GM12865 (cell line): Measurements from ENCODE around the gene NOP9.

Experiments
- DNase-seq: peaks from one replicate; pipeline ENCODE4 v3.0.0; 2010; ENCODE audit warnings: low read depth
- H3K4me3 ChIP-seq: 2 replicates; pipeline ENCODE4 v1.5.1; 2011; ENCODE audit warnings: mild to moderate bottlenecking, low read depth, low read length, control low read depth
- TF ChIP-seq, protein P1 (sequence below): IDR thresholded peaks from 2 replicates; pipeline ENCODE4 v1.5.1; 2011; ENCODE audit warnings: low read length, control low read depth, low read depth, inconsistent platforms; ENCODE audit not compliant: insufficient read depth; ENCODE audit errors: missing control alignments

Gene NOP9

DNA sequence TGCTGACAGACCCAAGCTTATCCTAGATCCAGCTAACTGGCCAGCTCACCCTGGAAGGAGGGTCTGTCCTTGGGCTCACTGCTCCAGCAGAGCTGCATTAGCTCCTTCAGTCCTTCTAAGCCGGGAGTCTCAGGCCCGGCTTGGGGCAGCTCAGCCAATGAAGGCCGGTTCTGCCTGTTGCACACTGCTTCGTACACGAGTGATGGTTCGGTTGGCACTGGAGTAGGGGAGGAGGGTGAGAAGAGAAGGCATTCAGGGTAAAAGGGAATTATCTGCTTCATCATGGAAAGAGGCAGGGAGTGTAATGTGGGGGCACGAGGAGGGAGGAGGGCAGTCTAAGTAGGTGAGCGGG lies 38.1 kb downstream of the NOP9 start:
- H3K4me3 ChIP-seq: no peak overlapping the region
- TF ChIP-seq, protein P1, sequence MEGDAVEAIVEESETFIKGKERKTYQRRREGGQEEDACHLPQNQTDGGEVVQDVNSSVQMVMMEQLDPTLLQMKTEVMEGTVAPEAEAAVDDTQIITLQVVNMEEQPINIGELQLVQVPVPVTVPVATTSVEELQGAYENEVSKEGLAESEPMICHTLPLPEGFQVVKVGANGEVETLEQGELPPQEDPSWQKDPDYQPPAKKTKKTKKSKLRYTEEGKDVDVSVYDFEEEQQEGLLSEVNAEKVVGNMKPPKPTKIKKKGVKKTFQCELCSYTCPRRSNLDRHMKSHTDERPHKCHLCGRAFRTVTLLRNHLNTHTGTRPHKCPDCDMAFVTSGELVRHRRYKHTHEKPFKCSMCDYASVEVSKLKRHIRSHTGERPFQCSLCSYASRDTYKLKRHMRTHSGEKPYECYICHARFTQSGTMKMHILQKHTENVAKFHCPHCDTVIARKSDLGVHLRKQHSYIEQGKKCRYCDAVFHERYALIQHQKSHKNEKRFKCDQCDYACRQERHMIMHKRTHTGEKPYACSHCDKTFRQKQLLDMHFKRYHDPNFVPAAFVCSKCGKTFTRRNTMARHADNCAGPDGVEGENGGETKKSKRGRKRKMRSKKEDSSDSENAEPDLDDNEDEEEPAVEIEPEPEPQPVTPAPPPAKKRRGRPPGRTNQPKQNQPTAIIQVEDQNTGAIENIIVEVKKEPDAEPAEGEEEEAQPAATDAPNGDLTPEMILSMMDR: no peak

GRCh38 chr14:24338843-24339242 lies 39.2 kb downstream of the NOP9 start:
- DNase-seq: no peak
- TF ChIP-seq, protein P1: no peak
- H3K4me3 ChIP-seq: peak overlapping the region; percentile 84

More for the DNA sequence above, 38.1 kb downstream of the NOP9 start:
- DNase-seq: no peak

DNA sequence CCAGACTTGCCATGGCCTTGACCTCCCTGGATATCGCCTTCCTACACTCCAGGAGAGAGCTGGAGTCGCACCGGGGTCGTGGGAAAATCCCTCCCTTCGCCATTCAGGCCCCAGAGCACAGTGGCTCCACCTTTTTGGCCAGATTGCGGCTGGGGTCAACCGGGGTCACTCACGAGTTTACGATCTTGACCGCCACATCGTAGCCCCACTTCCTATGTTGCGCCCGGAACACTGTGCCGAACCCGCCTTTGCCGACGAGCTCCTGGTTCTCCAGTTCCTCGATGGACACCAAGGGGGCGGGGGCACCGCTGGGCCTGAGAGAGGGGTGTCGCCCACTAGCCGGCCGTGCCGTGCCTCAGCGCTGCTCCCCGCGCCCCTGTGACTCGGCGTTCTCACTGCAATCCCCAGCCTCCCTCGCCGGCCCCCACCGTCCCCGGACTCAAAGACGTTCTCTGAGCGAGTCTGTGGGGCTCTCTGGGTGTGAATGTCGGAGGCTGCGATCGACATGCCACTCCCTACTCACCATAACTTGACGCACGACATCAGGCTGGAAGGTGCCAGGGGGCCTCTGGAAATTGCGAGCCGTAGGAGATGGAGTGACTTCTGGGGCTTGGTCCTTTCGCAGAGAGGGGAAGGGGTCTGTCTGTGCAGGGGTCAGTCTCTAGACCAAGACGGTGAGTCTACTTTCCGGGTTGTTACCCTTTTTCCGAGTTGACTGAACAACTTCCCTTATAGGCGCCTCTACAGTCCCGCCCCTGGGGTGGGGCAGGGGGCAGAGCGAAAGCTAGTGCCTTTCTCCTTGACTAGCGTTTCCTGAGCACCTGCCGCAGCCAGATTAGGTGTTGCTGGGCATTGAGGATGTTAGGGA lies 39.9 kb downstream of the NOP9 start, which contains the start of gene RIPK3:
RIPK3 (minus strand) TSS at position 708 of the 868 bp plus-strand sequence; CDS start at position 543, 165 bp downstream.
- H3K4me3 ChIP-seq: peak within 1 kb of the TSS; percentile 84
- DNase-seq: peak; percentile 73
- TF ChIP-seq, protein P1: no peak

DNA sequence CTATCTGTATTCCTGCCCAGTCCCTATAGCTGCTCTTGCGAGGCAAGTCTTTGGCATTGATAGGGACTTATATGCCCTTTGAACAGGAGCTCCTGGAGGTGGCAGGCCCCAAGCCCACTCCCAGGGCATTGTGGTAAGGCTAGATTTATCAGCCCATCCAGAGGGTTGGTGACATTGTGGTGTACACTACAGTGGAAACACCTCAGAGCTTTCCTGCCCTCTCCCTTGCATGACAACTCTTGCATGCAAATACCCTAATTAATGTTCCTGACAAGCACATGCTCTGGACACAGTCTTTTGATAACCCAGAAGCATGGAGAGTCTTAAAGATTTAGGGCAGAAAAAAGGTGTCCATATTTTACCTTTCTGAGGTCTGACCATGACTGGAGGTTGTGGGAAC lies 41.0 kb downstream of the NOP9 start:
- DNase-seq: no peak
- TF ChIP-seq, protein P1: no peak
- H3K4me3 ChIP-seq: no peak overlapping the region

DNA sequence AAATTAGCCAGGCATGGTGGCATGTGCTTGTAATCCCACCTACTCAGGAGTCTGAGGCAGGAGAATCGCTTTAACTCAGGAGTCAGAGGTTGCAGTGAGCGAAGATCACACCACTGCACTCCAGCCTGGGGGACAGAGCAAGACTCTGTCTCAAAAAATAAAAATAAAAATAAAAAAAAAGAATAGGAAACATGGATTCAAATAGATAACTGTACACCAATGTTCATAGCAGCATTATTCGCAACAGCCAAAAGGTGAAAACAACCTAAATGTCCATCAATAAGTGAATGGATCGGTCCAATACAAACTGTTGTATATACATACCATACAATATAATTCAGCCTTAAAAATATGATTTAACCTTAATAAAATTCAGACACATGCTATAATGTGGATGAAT lies 43.2 kb downstream of the NOP9 start:
- DNase-seq: no peak
- TF ChIP-seq, protein P1: no peak
- H3K4me3 ChIP-seq: no peak overlapping the region

- DNase-seq: no peak
- TF ChIP-seq, protein P1: no peak
- H3K4me3 ChIP-seq: no peak overlapping the region
Observed at GRCh38 chr14:24343795-24344660, 44.4 kb downstream of the NOP9 start.
